Mononuclear cell (primary cell): ENCODE measurements around the gene KLHL21. TPM values are rescaled to one million over a fixed set of nuclear protein-coding genes. Genes with fewer than 3 reads are reported as not detected.
A peak's percentile ranks its signal among the peaks of the same experiment; 100 is the strongest.

Source experiments
- H3K27me3 ChIP-seq: 2 replicates; pipeline ENCODE4 v1.6.0; 2011; ENCODE audit warnings: low read length, control low read depth; ENCODE audit not compliant: insufficient read depth
- H3K4me1 ChIP-seq: 2 replicates; pipeline ENCODE4 v1.5.1; 2011; ENCODE audit warnings: mild to moderate bottlenecking, low read length, control low read depth; ENCODE audit not compliant: insufficient read depth
- H3K4me3 ChIP-seq: 2 replicates; pipeline ENCODE4 v1.5.1; 2011; ENCODE audit warnings: mild to moderate bottlenecking, low read length, moderate library complexity
- H3K9me3 ChIP-seq: 2 replicates; pipeline ENCODE4 v1.5.1; 2011; ENCODE audit warnings: low read depth, mild to moderate bottlenecking, control low read depth, low read length
- total RNA-seq: library from RNA; depleted of rRNA; stranded (reverse); fragments of >200 nt; gene quantifications from one replicate; pipeline ENCODE4 v1.2.3, GENCODE V29; 2012

Gene KLHL21
- total RNA-seq, 1 donor = 57.4 TPM

- Histone ChIP-seq H3K4me1 (peaks cover 33% of the 10 kb centered on the region), H3K9me3 (no peaks in the 10 kb centered on the region), H3K27me3 (no peaks in the 10 kb centered on the region), H3K4me3 (no peak overlapping the region)
Observed at GRCh38 chr1:6585081-6585722, 17.5 kb downstream of the KLHL21 start.

GRCh38 chr1:6584126-6585080 is 18.3 kb downstream of the KLHL21 start:
- no peak overlapping the region for H3K4me3 ChIP-seq
- H3K9me3 ChIP-seq = no peaks in the 10 kb centered on the region
- H3K27me3 ChIP-seq = no peaks in the 10 kb centered on the region
- peaks cover 34% of the 10 kb centered on the region for H3K4me1 ChIP-seq

- Histone ChIP-seq H3K4me1 (peaks cover 33% of the 10 kb centered on the region), H3K9me3 (no peaks in the 10 kb centered on the region), H3K27me3 (no peaks in the 10 kb centered on the region), H3K4me3 (no peak overlapping the region)
Observed at GRCh38 chr1:6582370-6582769, 20.3 kb downstream of the KLHL21 start.

DNA sequence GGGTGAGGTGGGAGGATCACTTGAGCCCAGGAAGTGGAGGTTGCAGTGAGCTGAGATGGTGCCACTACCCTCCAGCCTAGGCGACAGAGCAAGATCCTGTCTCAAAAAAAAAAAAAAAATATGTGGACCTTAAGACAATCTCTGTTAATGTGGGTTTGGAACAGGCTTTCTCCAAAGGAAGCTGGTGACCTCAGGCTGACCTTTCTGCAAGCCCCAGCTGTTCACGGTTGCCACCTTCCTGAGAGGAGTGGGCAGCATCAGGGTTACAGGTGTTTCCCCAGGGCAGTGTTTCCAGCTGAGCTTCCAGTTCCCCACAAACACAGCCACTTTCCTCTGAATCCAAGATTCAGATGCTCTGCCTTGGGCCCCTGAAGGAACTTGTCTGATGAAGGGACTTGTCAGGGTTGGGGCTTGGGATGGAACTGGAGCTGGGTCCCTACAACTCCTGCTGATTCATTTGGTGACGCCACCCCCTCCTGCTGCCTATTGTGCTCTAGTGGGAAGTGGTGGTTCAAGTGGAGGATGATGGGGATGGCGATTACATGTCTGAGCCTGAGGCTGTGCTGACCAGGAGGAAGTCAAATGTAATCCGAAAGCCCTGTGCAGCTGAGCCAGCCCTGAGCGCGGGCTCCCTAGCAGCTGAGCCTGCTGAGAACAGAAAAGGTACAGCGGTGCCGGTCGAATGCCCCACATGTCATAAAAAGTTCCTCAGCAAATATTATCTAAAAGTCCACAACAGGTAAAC is 20.9 kb downstream of the KLHL21 start:
- Histone ChIP-seq H3K27me3 (no peaks in the 10 kb centered on the region), H3K4me1 (peaks cover 33% of the 10 kb centered on the region), H3K9me3 (no peaks in the 10 kb centered on the region), H3K4me3 (no peak overlapping the region)

DNA sequence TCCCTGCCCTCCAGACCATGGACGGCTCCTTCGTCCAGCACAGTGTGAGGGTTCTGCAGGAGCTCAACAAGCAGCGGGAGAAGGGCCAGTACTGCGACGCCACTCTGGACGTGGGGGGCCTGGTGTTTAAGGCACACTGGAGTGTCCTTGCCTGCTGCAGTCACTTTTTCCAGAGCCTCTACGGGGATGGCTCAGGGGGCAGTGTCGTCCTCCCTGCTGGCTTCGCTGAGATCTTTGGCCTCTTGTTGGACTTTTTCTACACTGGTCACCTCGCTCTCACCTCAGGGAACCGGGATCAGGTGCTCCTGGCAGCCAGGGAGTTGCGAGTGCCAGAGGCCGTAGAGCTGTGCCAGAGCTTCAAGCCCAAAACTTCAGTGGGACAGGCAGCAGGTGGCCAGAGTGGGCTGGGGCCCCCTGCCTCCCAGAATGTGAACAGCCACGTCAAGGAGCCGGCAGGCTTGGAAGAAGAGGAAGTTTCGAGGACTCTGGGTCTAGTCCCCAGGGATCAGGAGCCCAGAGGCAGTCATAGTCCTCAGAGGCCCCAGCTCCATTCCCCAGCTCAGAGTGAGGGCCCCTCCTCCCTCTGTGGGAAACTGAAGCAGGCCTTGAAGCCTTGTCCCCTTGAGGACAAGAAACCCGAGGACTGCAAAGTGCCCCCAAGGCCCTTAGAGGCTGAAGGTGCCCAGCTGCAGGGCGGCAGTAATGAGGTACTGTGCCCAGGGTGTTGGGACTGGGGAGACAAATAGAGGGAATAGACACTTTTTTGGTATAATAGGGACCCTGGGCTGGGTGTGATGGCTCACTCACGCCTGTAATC is 21.9 kb downstream of the KLHL21 start:
- Histone ChIP-seq H3K27me3 (no peaks in the 10 kb centered on the region), H3K9me3 (no peaks in the 10 kb centered on the region), H3K4me3 (peak overlapping the region; percentile 81), H3K4me1 (peaks cover 33% of the 10 kb centered on the region)

- H3K9me3 ChIP-seq = no peaks in the 10 kb centered on the region
Observed at GRCh38 chr1:6580119-6580592, 22.5 kb downstream of the KLHL21 start.

GRCh38 chr1:6579374-6580118 is 23.1 kb downstream of the KLHL21 start, which contains the start of gene ZBTB48:
Gene ZBTB48, plus strand, starts transcription at chr1:6579994. Its CDS starts 616 bp downstream, at chr1:6580610.
- Histone ChIP-seq H3K27me3 (no peaks in the 10 kb centered on the region), H3K9me3 (no peaks in the 10 kb centered on the region)

More at GRCh38 chr1:6580119-6580592, 22.5 kb downstream of the KLHL21 start:
- H3K4me3 ChIP-seq = peak overlapping the region; percentile 81
- no peaks in the 10 kb centered on the region for H3K27me3 ChIP-seq
- H3K4me1 ChIP-seq = peaks cover 33% of the 10 kb centered on the region

DNA sequence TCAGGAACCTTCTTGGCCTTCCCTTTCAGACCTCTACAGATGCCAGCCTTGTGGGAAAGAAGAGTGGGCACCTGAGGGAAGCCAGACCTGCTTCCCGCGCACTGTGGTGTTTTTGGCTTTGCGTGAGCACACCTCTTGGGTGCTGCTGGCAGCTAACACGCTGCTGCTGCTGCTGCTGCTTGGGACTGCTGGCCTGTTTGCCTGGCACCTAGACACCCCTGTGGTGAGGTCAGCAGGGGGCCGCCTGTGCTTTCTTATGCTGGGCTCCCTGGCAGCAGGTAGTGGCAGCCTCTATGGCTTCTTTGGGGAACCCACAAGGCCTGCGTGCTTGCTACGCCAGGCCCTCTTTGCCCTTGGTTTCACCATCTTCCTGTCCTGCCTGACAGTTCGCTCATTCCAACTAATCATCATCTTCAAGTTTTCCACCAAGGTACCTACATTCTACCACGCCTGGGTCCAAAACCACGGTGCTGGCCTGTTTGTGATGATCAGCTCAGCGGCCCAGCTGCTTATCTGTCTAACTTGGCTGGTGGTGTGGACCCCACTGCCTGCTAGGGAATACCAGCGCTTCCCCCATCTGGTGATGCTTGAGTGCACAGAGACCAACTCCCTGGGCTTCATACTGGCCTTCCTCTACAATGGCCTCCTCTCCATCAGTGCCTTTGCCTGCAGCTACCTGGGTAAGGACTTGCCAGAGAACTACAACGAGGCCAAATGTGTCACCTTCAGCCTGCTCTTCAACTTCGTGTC is 23.9 kb downstream of the KLHL21 start:
- H3K27me3 ChIP-seq = no peaks in the 10 kb centered on the region
- peaks cover 33% of the 10 kb centered on the region for H3K4me1 ChIP-seq
- no peaks in the 10 kb centered on the region for H3K9me3 ChIP-seq
- H3K4me3 ChIP-seq = no peak overlapping the region

More at GRCh38 chr1:6579374-6580118, 23.1 kb downstream of the KLHL21 start, which contains the start of gene ZBTB48:
- Histone ChIP-seq H3K4me3 (peak within 1 kb of the TSS; percentile 81), H3K4me1 (peaks cover 33% of the 10 kb centered on the region)

DNA sequence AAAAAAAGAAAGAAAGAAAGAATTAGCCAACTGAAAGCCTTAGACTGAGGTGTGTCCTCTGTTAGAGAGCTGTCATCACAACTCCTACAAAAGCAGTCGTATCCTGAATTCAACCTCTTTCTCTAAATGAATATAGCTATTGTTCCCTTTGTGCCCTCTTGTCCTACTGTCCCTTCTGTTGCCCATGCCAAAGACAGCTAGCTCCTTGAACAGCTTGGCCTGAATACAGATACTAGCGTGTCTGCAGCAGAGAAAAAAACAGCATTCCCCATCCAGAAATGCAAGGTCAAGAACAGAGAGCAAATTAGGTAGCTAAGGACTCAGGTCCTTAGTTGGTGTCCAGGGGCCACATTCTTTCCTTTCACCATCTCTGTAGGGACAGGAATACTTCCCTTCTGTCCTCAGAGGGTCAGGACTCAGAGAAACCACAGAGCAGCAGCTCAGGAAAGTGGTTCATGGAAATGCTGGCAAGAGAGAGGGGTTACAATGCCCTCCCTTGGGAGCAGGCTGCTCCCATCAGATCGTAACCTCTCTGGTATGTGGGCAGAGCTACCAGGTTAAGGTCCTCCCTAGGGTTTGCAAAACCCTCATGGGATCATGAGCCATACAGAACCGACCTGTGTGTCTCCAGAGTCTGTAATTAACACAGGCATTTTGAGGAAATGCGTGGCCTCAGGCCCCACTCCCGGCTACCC is 24.7 kb downstream of the KLHL21 start:
- Histone ChIP-seq H3K27me3 (no peaks in the 10 kb centered on the region), H3K4me1 (peaks cover 33% of the 10 kb centered on the region), H3K9me3 (no peaks in the 10 kb centered on the region), H3K4me3 (no peak overlapping the region)

GRCh38 chr1:6574818-6575217 is 27.9 kb downstream of the KLHL21 start:
- H3K4me1 ChIP-seq = peaks cover 6% of the 10 kb centered on the region
- no peaks in the 10 kb centered on the region for H3K9me3 ChIP-seq
- no peak overlapping the region for H3K4me3 ChIP-seq
- no peaks in the 10 kb centered on the region for H3K27me3 ChIP-seq

- no peak overlapping the region for H3K4me3 ChIP-seq
- no peaks in the 10 kb centered on the region for H3K9me3 ChIP-seq
- no peaks in the 10 kb centered on the region for H3K27me3 ChIP-seq
- H3K4me1 ChIP-seq = peaks cover under 1% of the 10 kb centered on the region
Observed at GRCh38 chr1:6574025-6574620, 28.5 kb downstream of the KLHL21 start.

DNA sequence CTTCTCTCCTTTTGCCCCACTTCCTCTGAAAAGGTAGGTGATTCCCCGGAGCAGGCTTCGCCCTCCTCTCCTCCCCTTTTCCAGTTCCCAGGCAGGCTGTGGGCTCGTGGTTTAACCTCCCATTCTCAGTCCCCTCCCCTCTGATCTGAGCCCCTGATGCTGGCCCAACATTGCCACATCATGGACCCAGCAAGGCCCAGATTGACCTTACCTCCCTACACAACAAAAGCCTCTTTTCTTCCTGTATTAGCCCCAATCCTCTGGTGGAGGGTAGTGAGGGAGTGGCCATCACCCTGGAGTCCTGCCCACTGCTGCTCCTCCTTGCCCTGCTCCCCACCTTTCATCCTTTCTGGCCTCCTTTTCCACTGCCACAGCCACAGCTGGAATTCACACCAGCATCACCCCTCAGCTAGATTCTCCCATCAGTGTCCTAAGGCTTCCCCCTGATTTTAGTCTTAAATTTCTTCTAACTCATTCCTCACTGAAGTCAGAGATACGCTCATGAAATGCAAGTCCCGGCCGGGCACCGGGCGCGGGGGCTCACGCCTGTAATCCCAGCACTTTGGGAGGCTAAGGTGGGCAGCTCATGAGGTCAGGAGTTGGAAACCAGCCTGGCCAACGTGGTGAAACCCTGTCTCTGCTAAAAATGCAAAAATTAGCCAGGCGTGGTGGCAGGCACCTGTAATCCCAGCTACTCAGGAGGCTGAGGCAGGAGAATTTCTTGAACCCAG is 29.9 kb downstream of the KLHL21 start:
- Histone ChIP-seq H3K9me3 (no peaks in the 10 kb centered on the region), H3K4me1 (no peaks in the 10 kb centered on the region), H3K27me3 (no peaks in the 10 kb centered on the region), H3K4me3 (no peak overlapping the region)
